Activated CD8-positive, alpha-beta memory T cell treated with anti-CD3 and anti-CD28 coated beads, Interleukin-2, amount 10 ng/mL, durations not matched to agents 7 days and 5 days (primary cell): ENCODE results near the gene SLC25A44. TPM values are rescaled to one million over a fixed set of nuclear protein-coding genes. Genes with fewer than 3 reads are reported as not detected.
A peak's percentile ranks its signal among the peaks of the same experiment; 100 is the strongest.
"Not testable (repeated sequence)": the region's sequence is repeated elsewhere in the genome, so short reads cannot be mapped to it uniquely, and the experiment has no call there.

Experiments used
- ATAC-seq: fragments of 150-1000 bp; cut with Tn5 transposase; one replicate; pipeline ENCODE4 v1.10.0; 2021; ENCODE audit warnings: moderate library complexity
- CTCF ChIA-PET: fragments of 350-600 bp; sonication (Branson Sonifier 250); formaldehyde crosslinking; loops from one replicate; lab custom pipeline; 2021; ENCODE audit warnings: antibody characterized with exemption; lab: Charles Lee
- DNase-seq: peaks from one replicate; pipeline ENCODE4 v3.0.0-alpha.2; 2020
- H3K27ac Mint-ChIP-seq: one replicate; pipeline ENCODE4 v1.8.0; 2021; ENCODE audit warnings: mild to moderate bottlenecking, mixed read lengths
- H3K27me3 Mint-ChIP-seq: one replicate; pipeline ENCODE4 v1.8.0; 2021; ENCODE audit warnings: mixed read lengths
- H3K36me3 Mint-ChIP-seq: one replicate; pipeline ENCODE4 v1.8.0; 2021; ENCODE audit warnings: mild to moderate bottlenecking, mixed read lengths
- H3K4me1 Mint-ChIP-seq: one replicate; pipeline ENCODE4 v1.8.0; 2021; ENCODE audit warnings: mixed read lengths
- H3K4me3 Mint-ChIP-seq: one replicate; pipeline ENCODE4 v1.8.0; 2021; ENCODE audit warnings: mild to moderate bottlenecking, moderate library complexity, mixed read lengths
- H3K9me3 Mint-ChIP-seq: one replicate; pipeline ENCODE4 v1.8.0; 2022; ENCODE audit warnings: low read depth, mixed read lengths
- total RNA-seq, 2 experiments: library from RNA; stranded (reverse); gene quantifications; one replicate each; pipeline ENCODE4 v1.2.3, GENCODE V29; 2021

The SLC25A44 gene
- total RNA-seq, 2 experiments from 2014 or later, result 41.4 to 48.4 TPM

DNA sequence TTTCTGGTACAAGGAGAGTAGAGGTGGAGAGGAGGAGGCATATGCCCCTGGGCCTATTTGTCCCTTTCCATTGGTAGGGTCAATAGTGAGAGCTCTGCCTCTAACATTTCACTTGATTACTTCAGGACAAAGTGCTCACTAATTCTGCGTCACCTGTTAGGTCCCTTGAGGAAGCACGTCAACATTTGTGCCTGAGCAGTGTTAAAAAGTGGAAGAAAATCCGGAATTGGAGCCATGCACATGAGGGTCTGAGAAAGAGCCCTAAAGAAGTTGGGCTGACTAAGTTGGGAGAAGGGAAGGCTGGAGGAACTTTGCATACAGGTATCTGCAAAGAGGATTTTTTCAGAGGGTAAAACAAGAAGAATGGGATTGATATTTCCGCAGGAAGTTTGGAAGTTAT lies 1.9 kb downstream of the SLC25A44 start:
- CTCF ChIA-PET, result interaction anchor here (5.2 kb wide), 1 partner anchor 29 kb away, joined by 47 read pairs; no protein-coding TSS in a partner anchor
- ATAC-seq, result no peak
- Mint-ChIP-seq H3K4me3 (peak overlapping the region; percentile 30), H3K27me3 (no peaks in the 10 kb centered on the region), H3K9me3 (no peaks in the 10 kb centered on the region), H3K27ac (peak overlapping the region; percentile 14), H3K4me1 (peaks cover 75% of the 10 kb centered on the region), H3K36me3 (peaks cover 34% of the 10 kb centered on the region)
- DNase-seq, result no peak

DNA sequence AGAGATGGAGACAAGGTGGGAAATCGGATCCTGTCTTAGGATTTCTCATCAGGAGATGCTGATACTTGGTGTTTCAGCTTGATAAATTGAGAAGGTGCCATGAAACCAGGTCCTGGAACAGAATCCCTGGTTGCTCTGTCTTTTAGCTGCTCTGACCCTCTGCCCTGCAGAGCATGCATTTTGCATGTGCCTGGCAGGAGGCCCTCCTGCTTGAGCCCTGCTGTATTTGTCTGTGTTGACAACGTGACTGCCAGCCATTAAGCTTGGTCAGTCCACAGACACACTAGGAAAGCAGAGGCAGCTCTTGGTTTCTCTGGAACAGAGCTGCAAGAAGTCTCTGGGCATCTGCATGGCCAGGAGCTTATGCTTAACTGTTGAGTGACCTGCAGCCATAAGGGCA lies 2.5 kb downstream of the SLC25A44 start:
- ATAC-seq (no peak), DNase-seq (no peak)
- H3K4me3 Mint-ChIP-seq, result no peak overlapping the region
- peaks cover 75% of the 10 kb centered on the region for H3K4me1 Mint-ChIP-seq
- H3K36me3 Mint-ChIP-seq, result peaks cover 34% of the 10 kb centered on the region
- no peaks in the 10 kb centered on the region for H3K9me3 Mint-ChIP-seq
- H3K27ac Mint-ChIP-seq, result peak overlapping the region; percentile 51
- CTCF ChIA-PET, result interaction anchor here (0.5 to 5.2 kb wide), 4 partner anchors 14 to 854 kb away, joined by 3 to 47 read pairs (median 8); partner anchors contain the start of gene PMF1
- no peaks in the 10 kb centered on the region for H3K27me3 Mint-ChIP-seq

DNA sequence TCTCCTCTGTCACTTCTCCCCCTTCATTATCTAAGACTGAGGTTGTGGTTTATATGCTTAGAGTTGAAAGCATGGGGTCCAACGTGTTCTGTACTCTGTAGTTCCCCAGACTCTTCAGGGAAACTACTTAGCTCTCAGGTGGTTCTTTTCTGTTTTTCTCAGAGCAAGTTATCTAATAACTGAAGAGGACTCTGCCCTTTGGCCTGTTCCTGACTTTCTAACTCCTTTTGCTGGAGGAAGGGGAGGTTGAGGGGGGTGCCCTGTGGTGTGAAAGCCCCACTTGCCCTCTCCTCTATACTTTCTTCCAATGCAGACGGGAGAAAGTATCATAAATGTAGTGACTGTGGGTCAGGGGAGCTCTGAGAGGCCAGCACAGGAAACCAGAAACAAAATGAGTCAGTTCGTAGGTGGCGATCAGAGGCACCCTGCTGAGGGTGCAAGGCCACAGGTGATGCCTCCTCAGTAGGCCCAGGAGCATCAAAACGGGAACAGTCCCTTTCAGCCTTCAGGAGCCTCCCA lies 5.0 kb downstream of the SLC25A44 start:
- Mint-ChIP-seq H3K9me3 (no peaks in the 10 kb centered on the region), H3K36me3 (peaks cover 33% of the 10 kb centered on the region), H3K4me1 (peaks cover 64% of the 10 kb centered on the region), H3K4me3 (peak overlapping the region; percentile 40), H3K27me3 (no peaks in the 10 kb centered on the region), H3K27ac (peak overlapping the region; percentile 88)
- ATAC-seq (peak; percentile 73), DNase-seq (peak; percentile 63)
- CTCF ChIA-PET, result interaction anchor here (0.9 to 5.2 kb wide), 10 partner anchors 14 to 133 kb away, joined by 3 to 47 read pairs (median 4); partner anchors contain the start of genes PMF1 and SMG5

DNA sequence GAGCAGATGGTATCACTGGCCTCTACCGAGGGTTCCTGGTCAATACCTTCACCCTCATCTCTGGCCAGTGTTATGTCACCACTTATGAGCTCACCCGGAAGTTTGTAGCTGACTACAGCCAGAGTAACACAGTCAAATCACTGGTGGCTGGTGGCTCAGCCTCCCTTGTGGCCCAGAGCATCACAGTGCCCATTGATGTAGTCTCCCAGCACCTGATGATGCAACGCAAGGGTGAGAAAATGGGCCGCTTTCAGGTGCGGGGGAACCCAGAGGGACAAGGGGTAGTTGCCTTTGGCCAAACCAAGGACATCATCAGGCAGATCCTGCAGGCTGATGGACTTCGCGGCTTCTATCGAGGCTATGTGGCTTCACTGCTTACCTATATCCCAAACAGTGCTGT lies 6.1 kb downstream of the SLC25A44 start:
- CTCF ChIA-PET, result interaction anchor here (1.7 to 5.2 kb wide), 2 partner anchors 18 to 25 kb away, joined by 5 to 47 read pairs; no protein-coding TSS in a partner anchor
- Mint-ChIP-seq H3K9me3 (no peaks in the 10 kb centered on the region), H3K27ac (peak overlapping the region; percentile 88), H3K4me3 (no peak overlapping the region), H3K36me3 (peaks cover 33% of the 10 kb centered on the region), H3K27me3 (no peaks in the 10 kb centered on the region), H3K4me1 (peaks cover 56% of the 10 kb centered on the region)
- no peak for DNase-seq
- ATAC-seq, result no peak

DNA sequence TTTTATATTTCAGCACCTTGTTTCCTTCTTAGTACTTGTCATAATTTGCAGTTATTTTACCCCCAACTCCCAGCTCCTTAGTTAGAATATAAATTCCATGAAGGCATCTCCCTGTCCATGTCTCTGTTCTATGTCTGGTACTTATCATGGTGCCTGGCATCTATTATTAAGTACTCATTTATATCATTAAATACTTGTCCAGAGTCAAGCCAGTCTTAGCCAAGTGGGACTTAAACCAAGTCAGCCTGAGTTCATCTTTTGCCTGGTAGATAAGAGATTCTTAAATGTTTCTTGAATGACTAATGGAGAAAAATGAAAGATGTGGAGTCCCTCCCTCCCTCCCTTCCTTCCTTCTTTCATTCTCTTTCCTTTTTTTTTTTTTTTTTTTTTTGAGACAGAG lies 9.4 kb downstream of the SLC25A44 start:
- DNase-seq (no peak), ATAC-seq (no peak)
- Mint-ChIP-seq H3K27ac (no peak overlapping the region), H3K4me1 (peaks cover 30% of the 10 kb centered on the region), H3K27me3 (no peaks in the 10 kb centered on the region), H3K9me3 (no peaks in the 10 kb centered on the region), H3K36me3 (peaks cover 35% of the 10 kb centered on the region), H3K4me3 (no peak overlapping the region)
- CTCF ChIA-PET, result interaction anchor here (0.7 to 1.6 kb wide), 3 partner anchors 9 to 87 kb away, joined by 3 read pairs; partner anchors contain the start of gene SLC25A44

DNA sequence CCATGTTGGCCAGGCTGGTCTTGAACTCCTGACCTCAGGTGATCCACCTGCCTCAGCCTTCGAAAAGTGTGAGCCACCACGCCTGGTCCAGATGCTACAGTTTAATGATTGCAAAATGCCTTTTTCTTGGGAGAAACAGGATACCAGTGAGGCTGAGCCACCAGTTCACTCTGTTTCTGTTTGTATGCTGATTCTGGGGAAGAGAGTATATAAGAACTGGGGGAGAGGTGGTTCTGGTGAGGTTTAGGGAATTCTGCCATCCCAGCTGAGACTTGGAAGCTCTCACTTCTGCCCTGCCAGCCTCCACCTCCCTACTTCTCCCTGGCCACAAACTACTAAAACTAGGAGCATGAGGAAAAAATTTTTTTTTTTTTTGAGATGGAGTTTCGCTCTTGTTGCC lies 10.8 kb downstream of the SLC25A44 start:
- H3K9me3 Mint-ChIP-seq, result no peaks in the 10 kb centered on the region
- ATAC-seq (no peak), DNase-seq (no peak)
- H3K4me1 Mint-ChIP-seq, result peaks cover 16% of the 10 kb centered on the region
- H3K4me3 Mint-ChIP-seq, result no peak overlapping the region
- H3K27ac Mint-ChIP-seq, result no peak overlapping the region
- H3K27me3 Mint-ChIP-seq, result no peaks in the 10 kb centered on the region
- CTCF ChIA-PET, result no interaction called here
- H3K36me3 Mint-ChIP-seq, result peaks cover 37% of the 10 kb centered on the region

DNA sequence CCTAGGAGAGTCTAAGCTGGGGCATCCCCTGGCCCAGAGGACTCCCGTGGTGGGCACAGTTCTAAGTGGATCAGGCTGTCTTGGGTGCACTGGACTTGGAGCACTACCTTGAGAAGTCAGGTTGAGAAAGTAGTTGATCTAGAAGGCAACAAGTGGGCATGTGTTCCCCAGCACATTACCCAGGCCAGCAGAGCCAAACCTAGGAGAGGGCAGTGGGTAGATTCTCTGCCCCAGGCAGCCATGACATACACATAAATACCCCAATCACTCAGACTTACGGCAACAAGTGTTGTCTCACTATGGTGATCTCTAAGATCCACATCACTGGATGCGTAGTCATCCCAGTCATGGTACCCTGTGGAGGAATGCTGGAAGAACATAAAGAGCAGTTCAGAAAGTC lies 17.3 kb downstream of the SLC25A44 start:
- DNase-seq, result no peak
- Mint-ChIP-seq H3K9me3 (no peaks in the 10 kb centered on the region), H3K27ac (peak overlapping the region; percentile 98), H3K27me3 (no peaks in the 10 kb centered on the region), H3K36me3 (peaks cover 50% of the 10 kb centered on the region), H3K4me1 (peaks cover 31% of the 10 kb centered on the region), H3K4me3 (no peak overlapping the region)
- no peak for ATAC-seq
- CTCF ChIA-PET, result interaction anchor here (2.7 to 4.2 kb wide), 2 partner anchors 13 kb away, joined by 12 to 62 read pairs; no protein-coding TSS in a partner anchor

DNA sequence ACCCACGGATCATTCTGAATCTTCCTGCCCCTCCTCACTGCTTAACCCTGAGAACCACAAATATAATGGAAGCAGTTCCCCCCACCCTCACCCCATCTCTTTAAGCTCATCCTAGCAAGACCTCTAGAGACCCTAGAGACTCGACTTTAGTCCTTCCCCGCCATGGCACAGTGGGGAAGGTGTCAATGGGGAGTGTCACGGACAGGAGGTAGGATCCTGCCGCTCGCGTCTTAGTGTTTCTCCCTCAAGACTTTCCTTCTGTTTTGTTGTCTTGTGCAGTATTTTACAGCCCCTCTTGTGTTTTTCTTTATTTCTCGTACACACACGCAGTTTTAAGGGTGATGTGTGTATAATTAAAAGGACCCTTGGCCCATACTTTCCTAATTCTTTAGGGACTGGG lies 18.2 kb downstream of the SLC25A44 start:
- no peak for DNase-seq
- no peak for ATAC-seq
- H3K9me3 Mint-ChIP-seq, result no peaks in the 10 kb centered on the region
- peak overlapping the region; percentile 97 for H3K4me3 Mint-ChIP-seq
- H3K4me1 Mint-ChIP-seq, result peaks cover 32% of the 10 kb centered on the region
- H3K27me3 Mint-ChIP-seq, result no peaks in the 10 kb centered on the region
- H3K27ac Mint-ChIP-seq, result peak overlapping the region; percentile 98
- CTCF ChIA-PET, result interaction anchor here (0.9 to 4.2 kb wide), 8 partner anchors 12 to 174 kb away, joined by 3 to 62 read pairs (median 8); partner anchors contain the start of gene SLC25A44
- peaks cover 47% of the 10 kb centered on the region for H3K36me3 Mint-ChIP-seq

DNA sequence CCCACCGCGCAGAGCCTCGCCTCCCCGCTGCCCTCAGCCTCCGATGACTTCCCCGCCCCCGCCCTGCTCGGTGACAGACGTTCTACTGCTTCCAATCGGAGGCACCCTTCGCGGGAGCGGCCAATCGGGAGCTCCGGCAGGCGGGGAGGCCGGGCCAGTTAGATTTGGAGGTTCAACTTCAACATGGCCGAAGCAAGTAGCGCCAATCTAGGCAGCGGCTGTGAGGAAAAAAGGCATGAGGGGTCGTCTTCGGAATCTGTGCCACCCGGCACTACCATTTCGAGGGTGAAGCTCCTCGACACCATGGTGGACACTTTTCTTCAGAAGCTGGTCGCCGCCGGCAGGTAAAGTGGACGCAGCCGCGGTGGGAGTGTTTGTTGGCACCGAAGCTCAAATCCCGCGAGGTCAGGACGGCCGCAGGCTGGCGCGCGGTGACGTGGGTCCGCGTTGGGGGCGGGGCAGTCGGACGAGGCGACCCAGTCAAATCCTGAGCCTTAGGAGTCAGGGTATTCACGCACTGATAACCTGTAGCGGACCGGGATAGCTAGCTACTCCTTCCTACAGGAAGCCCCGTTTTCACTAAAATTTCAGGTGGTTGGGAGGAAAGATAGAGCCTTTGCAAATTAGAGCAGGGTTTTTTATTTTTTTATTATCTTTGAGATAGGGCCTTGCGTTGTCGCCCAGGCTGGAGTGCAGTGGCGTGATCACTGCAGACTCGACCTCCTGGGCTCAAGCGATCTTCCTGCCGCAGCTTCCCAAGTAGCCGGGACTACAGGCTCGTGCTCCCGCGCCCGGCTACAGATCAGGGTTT lies 19.1 kb downstream of the SLC25A44 start, which contains the start of gene PMF1:
PMF1 (plus strand) TSS at position 175 of the 811 bp plus-strand sequence; CDS start at position 184, 9 bp downstream.
- peak within 1 kb of the TSS; percentile 97 for H3K4me3 Mint-ChIP-seq
- H3K9me3 Mint-ChIP-seq, result no peaks in the 10 kb centered on the region
- H3K27me3 Mint-ChIP-seq, result no peaks in the 10 kb centered on the region
- peak within 1 kb of the TSS; percentile 98 for H3K27ac Mint-ChIP-seq
- H3K4me1 Mint-ChIP-seq, result peaks cover 40% of the 10 kb centered on the region
- DNase-seq (peak; percentile 99), ATAC-seq (peak; percentile 97)
- peaks cover 45% of the 10 kb centered on the region for H3K36me3 Mint-ChIP-seq
- CTCF ChIA-PET, result interaction anchor here (0.6 to 4.2 kb wide), 13 partner anchors 11 to 173 kb away, joined by 3 to 62 read pairs (median 4); partner anchors contain the start of genes LAMTOR2, SLC25A44, SMG5 and UBQLN4

DNA sequence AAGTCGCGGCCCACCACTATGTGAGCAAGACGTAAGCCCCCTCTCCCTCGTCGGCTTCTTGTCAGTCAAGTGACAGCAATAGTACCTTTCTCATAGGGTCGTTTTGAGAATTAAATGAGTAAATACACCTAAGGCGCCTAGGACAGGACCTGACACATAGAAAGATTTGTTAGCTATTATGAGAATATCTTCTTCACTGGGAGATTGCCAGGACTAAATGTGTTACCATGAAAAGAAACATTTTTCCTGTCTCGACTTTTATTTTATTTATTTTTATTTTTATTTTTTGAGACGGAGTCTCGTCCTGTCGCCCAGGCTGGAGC lies 19.7 kb downstream of the SLC25A44 start:
- Mint-ChIP-seq H3K27me3 (no peaks in the 10 kb centered on the region), H3K9me3 (no peaks in the 10 kb centered on the region), H3K4me3 (peak overlapping the region; percentile 97), H3K27ac (peak overlapping the region; percentile 98), H3K4me1 (peaks cover 45% of the 10 kb centered on the region), H3K36me3 (peaks cover 45% of the 10 kb centered on the region)
- DNase-seq (no peak), ATAC-seq (no peak)
- CTCF ChIA-PET, result interaction anchor here (0.8 to 4.2 kb wide), 9 partner anchors 11 to 172 kb away, joined by 3 to 62 read pairs (median 6); partner anchors contain the start of genes LAMTOR2, SLC25A44 and UBQLN4

DNA sequence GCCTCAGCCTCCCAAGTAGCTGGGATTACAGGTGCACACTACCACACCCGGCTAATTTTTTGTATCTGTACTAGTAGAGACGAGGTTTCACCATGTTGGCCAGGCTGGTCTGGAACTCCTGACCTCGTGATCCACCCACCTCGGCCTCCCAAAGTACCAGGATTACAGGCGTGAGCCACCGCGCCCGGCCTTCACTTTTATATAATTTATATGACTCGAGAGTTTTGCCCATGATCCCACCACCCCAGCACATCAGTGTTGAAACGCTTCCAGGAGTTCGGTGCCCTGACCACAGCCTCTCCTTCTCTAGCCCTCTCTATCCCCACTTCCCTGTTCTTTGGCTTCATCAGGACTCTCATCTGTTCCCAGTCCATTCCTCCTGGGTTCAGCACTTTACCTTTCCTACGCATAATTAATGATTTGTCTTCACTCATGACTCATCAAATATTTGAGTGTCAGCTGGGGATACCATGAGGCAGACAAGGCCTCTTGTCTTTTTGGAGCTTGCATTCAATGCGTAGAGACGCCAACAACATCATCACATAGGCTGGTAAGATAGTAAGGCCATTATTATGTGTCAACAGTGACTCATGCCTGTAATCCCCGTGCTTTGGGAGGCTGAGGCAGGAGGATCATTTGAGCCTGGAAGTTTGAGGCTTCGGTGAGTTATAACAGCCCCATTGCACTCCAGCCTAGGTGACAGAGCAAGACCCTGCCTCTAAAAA lies 20.3 kb downstream of the SLC25A44 start:
- ATAC-seq (no peak), DNase-seq (peak; percentile 59)
- CTCF ChIA-PET, result interaction anchor here (2.1 to 4.2 kb wide), 3 partner anchors 10 to 67 kb away, joined by 11 to 62 read pairs (median 15); partner anchors contain the start of gene SLC25A44
- H3K9me3 Mint-ChIP-seq, result no peaks in the 10 kb centered on the region
- peak overlapping the region; percentile 98 for H3K27ac Mint-ChIP-seq
- peak overlapping the region; percentile 97 for H3K4me3 Mint-ChIP-seq
- H3K4me1 Mint-ChIP-seq, result peaks cover 47% of the 10 kb centered on the region
- H3K27me3 Mint-ChIP-seq, result no peaks in the 10 kb centered on the region
- H3K36me3 Mint-ChIP-seq, result peaks cover 43% of the 10 kb centered on the region

DNA sequence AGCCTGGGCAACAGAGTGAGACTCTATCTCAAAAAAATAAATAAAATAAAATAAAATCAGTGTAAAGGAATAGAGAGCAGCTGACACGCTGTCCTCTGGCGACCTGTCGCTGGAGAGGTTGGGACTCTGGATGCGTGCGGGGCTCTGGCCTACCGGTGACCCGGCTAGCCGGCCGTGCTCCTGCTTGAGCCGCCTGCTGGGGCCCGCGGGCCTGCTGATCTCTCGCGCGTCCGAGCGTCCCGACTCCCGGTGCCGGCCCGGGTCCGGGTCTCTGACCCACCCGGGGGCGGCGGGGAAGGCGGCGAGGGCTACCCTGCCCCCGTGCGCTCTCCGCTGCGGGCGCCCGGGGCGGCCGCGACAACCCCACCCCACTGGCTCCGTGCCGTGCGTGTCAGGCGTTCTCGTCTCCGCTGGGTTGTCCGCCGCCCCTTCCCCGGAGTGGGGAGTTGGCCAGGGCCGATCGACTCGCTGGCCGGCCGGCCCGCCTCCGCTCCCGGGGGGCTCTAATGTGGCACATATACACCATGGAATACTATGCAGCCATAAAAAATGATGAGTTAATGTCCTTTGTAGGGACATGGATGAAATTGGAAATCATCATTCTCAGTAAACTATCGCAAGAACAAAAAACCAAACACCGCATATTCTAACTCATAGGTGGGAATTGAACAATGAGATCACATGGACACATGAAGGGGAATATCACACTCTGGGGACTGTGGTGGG lies 22.6 kb downstream of the SLC25A44 start:
- H3K36me3 Mint-ChIP-seq, result peaks cover 44% of the 10 kb centered on the region
- H3K27me3 Mint-ChIP-seq, CTCF ChIA-PET, DNase-seq, H3K4me3 Mint-ChIP-seq, ATAC-seq, H3K9me3 Mint-ChIP-seq: not testable (repeated sequence)
- H3K27ac Mint-ChIP-seq, result peak overlapping the region; percentile 19
- peaks cover 65% of the 10 kb centered on the region for H3K4me1 Mint-ChIP-seq
